SU-DHL-6 (cell line): ENCODE data around the gene CLTCL1.

Experiments
- H2AFZ ChIP-seq: fragments of 200-600 bp; sonication (generic); 2 replicates; pipeline ENCODE4 v1.6.1; 2014; ENCODE audit warnings: low read depth, mild to moderate bottlenecking, moderate library complexity, mixed read lengths, antibody characterized with exemption, low read length; ENCODE audit not compliant: severe bottlenecking
- H3F3A ChIP-seq: fragments of 200-600 bp; shearing (Covaris generic); 2 replicates; pipeline ENCODE4 v1.6.0; 2016; ENCODE audit warnings: antibody characterized with exemption, mild to moderate bottlenecking; ENCODE audit not compliant: insufficient read depth
- H3K27ac ChIP-seq: fragments of 200-600 bp; sonication (generic); 2 replicates; pipeline ENCODE4 v1.5.1; 2016; ENCODE audit warnings: low read depth, mild to moderate bottlenecking, low read length, moderate library complexity, mixed read lengths
- H3K27me3 ChIP-seq: fragments of 200-600 bp; sonication (generic), shearing (Covaris generic); 2 replicates; pipeline ENCODE4 v1.6.0; 2014; ENCODE audit warnings: mild to moderate bottlenecking, low read length
- H3K36me3 ChIP-seq: fragments of 200-600 bp; sonication (generic); 2 replicates; pipeline ENCODE4 v1.6.1; 2014; ENCODE audit warnings: mild to moderate bottlenecking, low read length, mixed read lengths
- H3K4me2 ChIP-seq: fragments of 300-600, 200-600 bp; shearing (Covaris generic), sonication (generic); 2 replicates; pipeline ENCODE4 v1.6.0; 2014; ENCODE audit warnings: low read length, low read depth, mild to moderate bottlenecking; ENCODE audit not compliant: poor library complexity, severe bottlenecking
- H3K4me3 ChIP-seq: fragments of 200-600 bp; sonication (generic); 2 replicates; pipeline ENCODE4 v1.5.1; 2014; ENCODE audit warnings: antibody characterized with exemption, low read length, mild to moderate bottlenecking, mixed read lengths; ENCODE audit not compliant: insufficient read depth, poor library complexity, severe bottlenecking
- H3K79me2 ChIP-seq: fragments of 200-600 bp; sonication (generic); 2 replicates; pipeline ENCODE4 v1.6.1; 2014; ENCODE audit warnings: mild to moderate bottlenecking, low read length, moderate library complexity; ENCODE audit not compliant: insufficient read depth
- H3K9ac ChIP-seq: fragments of 200-600 bp; sonication (generic); 2 replicates; pipeline ENCODE4 v1.7.0; 2014; ENCODE audit warnings: mild to moderate bottlenecking, low read length
- H3K9me2 ChIP-seq: fragments of 200-600 bp; sonication (generic); replicated peaks from 2 replicates; pipeline ENCODE4 v1.6.1; 2014; ENCODE audit warnings: low read length; ENCODE audit not compliant: insufficient read depth
- H3K9me3 ChIP-seq: fragments of 200-600 bp; sonication (generic); 2 replicates; pipeline ENCODE4 v1.6.1; 2014; ENCODE audit warnings: low read length, mixed read lengths; ENCODE audit not compliant: insufficient read depth
- H4K20me1 ChIP-seq: fragments of 200-600 bp; sonication (generic); 2 replicates; pipeline ENCODE4 v1.6.1; 2014; ENCODE audit warnings: low read depth, mild to moderate bottlenecking, antibody characterized with exemption, low read length, moderate library complexity, mixed read lengths
- EZH2phosphoT487 ChIP-seq: fragments of 200-600 bp; sonication (generic), shearing (Covaris generic); conservative IDR thresholded peaks from 2 replicates; pipeline ENCODE4 v1.6.1; 2018; ENCODE audit warnings: mild to moderate bottlenecking, antibody characterized with exemption, low read length, moderate library complexity, mixed read lengths
- TF ChIP-seq, protein P1 (sequence below): fragments of 200-600 bp; sonication (generic); IDR thresholded peaks from one replicate; pipeline ENCODE4 v1.5.1; 2017; ENCODE audit warnings: antibody characterized with exemption, mild to moderate bottlenecking, low read length, moderate library complexity; ENCODE audit not compliant: insufficient read depth, poor library complexity, severe bottlenecking

CLTCL1 gene

DNA sequence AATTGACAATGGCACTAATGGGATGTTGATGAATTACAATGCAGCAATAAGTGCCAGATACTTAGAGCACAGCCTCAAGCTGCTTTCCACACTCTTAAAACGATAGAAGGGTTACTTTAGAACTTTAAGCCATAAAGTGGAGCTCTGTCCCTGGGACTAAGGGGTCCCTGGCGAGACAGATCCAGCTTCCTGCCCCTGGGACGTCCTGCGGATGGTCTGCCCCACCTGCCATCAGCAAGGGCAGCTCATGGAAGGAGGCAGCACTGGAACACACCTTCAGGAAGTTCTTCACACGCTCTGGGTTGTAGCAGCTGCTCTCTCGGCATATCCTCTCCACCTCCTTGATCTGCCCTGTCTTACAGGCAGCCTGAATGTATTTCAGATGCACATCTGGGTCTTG is 67.9 kb downstream of the CLTCL1 start:
- Histone ChIP-seq H3K79me2 (no peaks in the 10 kb centered on the region), H3K9me3 (no peaks in the 10 kb centered on the region), H3K9me2 (no peaks in the 10 kb centered on the region), H3K9ac (no peak overlapping the region), H3F3A (no peaks in the 10 kb centered on the region), H3K4me2 (no peak overlapping the region), H3K36me3 (no peaks in the 10 kb centered on the region), H4K20me1 (no peaks in the 10 kb centered on the region), H2AFZ (no peak overlapping the region), H3K27me3 (no peaks in the 10 kb centered on the region), H3K27ac (no peak overlapping the region), H3K4me3 (no peak overlapping the region)
- no peak for TF ChIP-seq EZH2phosphoT487
- TF ChIP-seq, protein P1, sequence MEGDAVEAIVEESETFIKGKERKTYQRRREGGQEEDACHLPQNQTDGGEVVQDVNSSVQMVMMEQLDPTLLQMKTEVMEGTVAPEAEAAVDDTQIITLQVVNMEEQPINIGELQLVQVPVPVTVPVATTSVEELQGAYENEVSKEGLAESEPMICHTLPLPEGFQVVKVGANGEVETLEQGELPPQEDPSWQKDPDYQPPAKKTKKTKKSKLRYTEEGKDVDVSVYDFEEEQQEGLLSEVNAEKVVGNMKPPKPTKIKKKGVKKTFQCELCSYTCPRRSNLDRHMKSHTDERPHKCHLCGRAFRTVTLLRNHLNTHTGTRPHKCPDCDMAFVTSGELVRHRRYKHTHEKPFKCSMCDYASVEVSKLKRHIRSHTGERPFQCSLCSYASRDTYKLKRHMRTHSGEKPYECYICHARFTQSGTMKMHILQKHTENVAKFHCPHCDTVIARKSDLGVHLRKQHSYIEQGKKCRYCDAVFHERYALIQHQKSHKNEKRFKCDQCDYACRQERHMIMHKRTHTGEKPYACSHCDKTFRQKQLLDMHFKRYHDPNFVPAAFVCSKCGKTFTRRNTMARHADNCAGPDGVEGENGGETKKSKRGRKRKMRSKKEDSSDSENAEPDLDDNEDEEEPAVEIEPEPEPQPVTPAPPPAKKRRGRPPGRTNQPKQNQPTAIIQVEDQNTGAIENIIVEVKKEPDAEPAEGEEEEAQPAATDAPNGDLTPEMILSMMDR = no peak

DNA sequence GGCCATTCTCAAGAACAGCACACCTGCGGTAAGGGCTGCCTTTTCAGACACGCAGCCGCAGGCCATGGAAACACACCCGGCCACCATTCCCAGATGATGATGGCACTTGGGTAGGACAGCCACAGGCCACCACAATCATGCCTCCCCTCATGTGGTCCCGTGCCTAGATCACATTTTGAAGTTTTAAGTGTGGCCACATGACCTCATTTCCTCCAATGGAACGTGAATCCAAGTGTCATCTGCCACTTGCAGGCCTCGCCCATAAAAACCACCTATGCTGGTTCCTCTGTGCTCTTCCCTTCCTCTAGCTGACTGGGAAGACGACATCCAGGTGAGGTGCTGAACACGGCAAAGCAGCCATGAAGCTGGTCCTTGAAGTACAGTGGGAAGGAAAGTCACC is 68.4 kb downstream of the CLTCL1 start:
- H2AFZ ChIP-seq = no peak overlapping the region
- no peak overlapping the region for H3K9ac ChIP-seq
- no peaks in the 10 kb centered on the region for H3K27me3 ChIP-seq
- H3K4me3 ChIP-seq = no peak overlapping the region
- no peaks in the 10 kb centered on the region for H3K36me3 ChIP-seq
- no peak overlapping the region for H3K4me2 ChIP-seq
- TF ChIP-seq, protein P1 = no peak
- no peak for TF ChIP-seq EZH2phosphoT487
- H3K9me3 ChIP-seq = no peaks in the 10 kb centered on the region
- H3K9me2 ChIP-seq = no peaks in the 10 kb centered on the region
- no peaks in the 10 kb centered on the region for H3K79me2 ChIP-seq
- H3K27ac ChIP-seq = no peak overlapping the region
- H4K20me1 ChIP-seq = no peaks in the 10 kb centered on the region
- H3F3A ChIP-seq = no peaks in the 10 kb centered on the region

DNA sequence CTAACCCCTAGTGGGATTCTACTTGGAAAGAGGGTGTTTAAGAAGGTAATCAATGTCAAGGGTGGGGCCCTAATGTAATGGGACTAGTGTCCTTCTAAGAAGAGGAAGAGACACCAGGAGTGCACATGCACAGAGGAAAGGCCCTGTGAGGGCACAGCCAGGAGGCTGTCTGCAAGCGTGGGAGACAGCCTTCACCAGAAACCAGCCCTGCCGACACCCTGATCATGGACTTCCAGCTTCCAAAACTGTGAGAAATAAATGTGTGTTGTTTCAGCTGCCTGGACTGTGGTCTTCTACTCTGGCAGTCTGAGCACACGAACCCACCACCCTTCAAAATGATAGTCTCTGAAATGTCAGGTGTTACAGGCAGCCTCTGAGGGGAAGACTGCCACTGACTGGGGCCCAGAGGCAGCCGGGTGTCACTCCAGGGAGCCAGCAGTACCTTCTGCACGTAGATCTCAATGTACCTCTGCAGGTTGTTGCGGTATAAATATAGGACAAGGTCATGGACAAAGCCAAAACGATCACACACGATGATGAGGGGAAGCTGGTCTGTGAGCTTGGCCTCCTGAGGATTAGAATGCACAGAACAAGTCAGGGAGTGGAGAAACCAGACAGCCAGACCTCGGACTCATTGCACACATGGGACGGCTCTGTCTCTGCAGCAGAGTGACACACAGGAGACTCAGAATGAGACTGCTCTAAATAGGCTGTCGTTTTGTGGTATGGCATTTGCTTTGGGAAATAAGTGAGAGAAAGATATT is 69.1 kb downstream of the CLTCL1 start:
- H3K36me3 ChIP-seq = no peaks in the 10 kb centered on the region
- H3K4me2 ChIP-seq = no peak overlapping the region

More for the DNA sequence above, 69.1 kb downstream of the CLTCL1 start:
- H3K9me2 ChIP-seq = no peaks in the 10 kb centered on the region
- no peak overlapping the region for H3K27ac ChIP-seq
- no peak overlapping the region for H2AFZ ChIP-seq
- no peaks in the 10 kb centered on the region for H3K27me3 ChIP-seq
- H3K79me2 ChIP-seq = no peaks in the 10 kb centered on the region
- no peak overlapping the region for H3K9ac ChIP-seq
- H3F3A ChIP-seq = no peaks in the 10 kb centered on the region
- H3K9me3 ChIP-seq = no peaks in the 10 kb centered on the region
- no peaks in the 10 kb centered on the region for H4K20me1 ChIP-seq
- TF ChIP-seq, protein P1 = no peak
- no peak for TF ChIP-seq EZH2phosphoT487
- H3K4me3 ChIP-seq = no peak overlapping the region
